Measurements from ENCODE around the gene TRAPPC1. TPM values are rescaled to one million over a fixed set of nuclear protein-coding genes. Genes with fewer than 3 reads are reported as not detected.

The TRAPPC1 gene
- polyA plus RNA-seq, 1 of the 3 experiments (the other 2 are of a cell fraction): 555 TPM

- Histone ChIP-seq H3K4me3 (ENCODE audit: low read depth in 2 of 2, low read length in 1 of 2) (peak within 1 kb of the TSS; percentile 99 to 100), H3F3A (replicated peaks; ENCODE audit: insufficient read depth) (peaks cover 4% of the 10 kb centered on the region), H3K36me3 (replicated peaks in 1 of 2; ENCODE audit: control insufficient read depth in 1 of 2, insufficient read depth in 2 of 2, low read length in 1 of 2) (peaks cover 5 to 8% of the 10 kb centered on the region in 2 experiments), H3K27me3 (ENCODE audit: insufficient read depth) (no peaks in the 10 kb centered on the region), H3K79me2 (ENCODE audit: insufficient read depth) (peaks cover 40% of the 10 kb centered on the region), H3K4me2 (peak within 1 kb of the TSS; percentile 96), H3K9ac (peak within 1 kb of the TSS; percentile 80), H3K27ac (ENCODE audit: low read depth in 2 of 2, low read length in 1 of 2) (peak within 1 kb of the TSS in 1 of 2 experiments; percentile 25; a peak in 1 of 4 replicates), H4K20me1 (ENCODE audit: insufficient read depth) (0 out of 2 replicates have a peak, but pooled peaks cover 9% of the 10 kb centered on the region), H2AFZ (ENCODE audit: low read depth) (no peak within 1 kb of the TSS), H3K9me3 (no peaks in the 10 kb centered on the region), H3K9me2 (no peaks in the 10 kb centered on the region), H3K4me1 (ENCODE audit: control insufficient read depth in 1 of 2, insufficient read depth in 2 of 2, low read depth in 1 of 2, low read length in 1 of 2) (peaks cover 18 to 36% of the 10 kb centered on the region in 2 experiments; a peak in 3 of 4 replicates)
- DNase-seq: peak; percentile 92
- TF ChIP-seq CTCF (IDR thresholded peaks at IDR 0.05) (no peak), PBX3 (IDR thresholded peaks at IDR 0.05) (0 out of 2 replicates have a peak, but pooled peaks have one; percentile 23), YY1 (IDR thresholded peaks at IDR 0.05; ENCODE audit: low read depth) (no peak), RFX5 (IDR thresholded peaks at IDR 0.05; ENCODE audit: low read length) (no peak), NRF1 (IDR thresholded peaks at IDR 0.05; ENCODE audit: low read depth, low read length) (no peak)
- CTCF ChIA-PET: interaction anchor here (0.6 to 2.7 kb wide), 4 partner anchors 14 to 131 kb away, joined by 3 to 11 read pairs (median 3); partner anchors contain the start of gene RNF227
- POLR2A ChIA-PET: interaction anchor here (1.1 kb wide), 1 partner anchor 15 kb away, joined by 4 read pairs; no protein-coding TSS in a partner anchor
- 35% methylated on average over 42 of the region's 67 CpGs for WGBS (ENCODE audit: low lambda C conversion rate)
Measured at GRCh38 chr17:7929158-7930023, 2.4 kb downstream of the TRAPPC1 start, which contains the start of gene KCNAB3. Gene KCNAB3 (minus strand): TSS chr17:7929856. CDS start chr17:7929435, 421 bp downstream.

- no peaks in the 10 kb centered on the region for H3K27me3 ChIP-seq (ENCODE audit: insufficient read depth)
- no peaks in the 10 kb centered on the region for H4K20me1 ChIP-seq (ENCODE audit: insufficient read depth)
- H3K36me3 ChIP-seq (replicated peaks in 1 of 2; ENCODE audit: control insufficient read depth in 1 of 2, insufficient read depth in 2 of 2, low read length in 1 of 2): peaks cover 5 to 8% of the 10 kb centered on the region in 2 experiments
- peaks cover 9 to 21% of the 10 kb centered on the region in 2 experiments; a peak in 2 of 4 replicates for H3K4me1 ChIP-seq (ENCODE audit: control insufficient read depth in 1 of 2, insufficient read depth in 2 of 2, low read depth in 1 of 2, low read length in 1 of 2)
- H3K9me3 ChIP-seq: no peaks in the 10 kb centered on the region
- DNase-seq: no peak
- H3K79me2 ChIP-seq (ENCODE audit: insufficient read depth): peaks cover 22% of the 10 kb centered on the region
- H3K9me2 ChIP-seq: no peaks in the 10 kb centered on the region
- no peak overlapping the region for H3K4me3 ChIP-seq (ENCODE audit: low read depth in 2 of 2, low read length in 1 of 2)
- H3K4me2 ChIP-seq: no peak overlapping the region
- peaks cover 4% of the 10 kb centered on the region for H3F3A ChIP-seq (replicated peaks; ENCODE audit: insufficient read depth)
- no peak overlapping the region for H3K9ac ChIP-seq
- TF ChIP-seq NRF1 (IDR thresholded peaks at IDR 0.05; ENCODE audit: low read depth, low read length): no peak
- no peak for TF ChIP-seq USF1 (IDR thresholded peaks at IDR 0.05; ENCODE audit: borderline replicate concordance, low read depth)
- no peak for TF ChIP-seq TAF1 (IDR thresholded peaks at IDR 0.05; ENCODE audit: borderline replicate concordance, low read depth, low read length)
- no peak for TF ChIP-seq SMC3 (IDR thresholded peaks at IDR 0.05; ENCODE audit: low read depth, low read length)
- TF ChIP-seq FOXM1 (IDR thresholded peaks at IDR 0.05; ENCODE audit: low read depth): no peak
- no peak for TF ChIP-seq CTCF (IDR thresholded peaks at IDR 0.05)
- no peak for TF ChIP-seq RFX5 (IDR thresholded peaks at IDR 0.05; ENCODE audit: low read length)
- no peak overlapping the region for H2AFZ ChIP-seq (ENCODE audit: low read depth)
- ChIA-PET CTCF (interaction anchor here (0.8 to 1.6 kb wide), 5 partner anchors 10 to 146 kb away, joined by 3 to 4 read pairs (median 3); no protein-coding TSS in a partner anchor), POLR2A (no interaction called here)
- no peak overlapping the region for H3K27ac ChIP-seq (ENCODE audit: low read depth in 2 of 2, low read length in 1 of 2)
- WGBS (ENCODE audit: low lambda C conversion rate): 87% methylated on average over 2 of the region's 3 CpGs
Measured at GRCh38 chr17:7927596-7927995, 4.2 kb downstream of the TRAPPC1 start.
